Mucosa of descending colon (tissue), 3 donors: ENCODE results near the gene TAF4. TPM values are rescaled to one million over a fixed set of nuclear protein-coding genes. Genes with fewer than 3 reads are reported as not detected.

ENCODE experiments used
- ATAC-seq: fragments of 200-7000 bp; cut with Tn5 transposase; one replicate; pipeline ENCODE4 v1.9.1; 2020; ENCODE audit warnings: mild to moderate bottlenecking, moderate library complexity
- DNase-seq, 3 donors: peaks; one replicate each; pipeline ENCODE4 v3.0.0-alpha.2; 2020
- H3K36me3 ChIP-seq: fragments of 200-600 bp; one replicate; pipeline ENCODE4 v1.8.0; 2021; ENCODE audit warnings: low read depth, mild to moderate bottlenecking
- H3K4me1 ChIP-seq: fragments of 200-600 bp; one replicate; pipeline ENCODE4 v1.8.0; 2021; ENCODE audit warnings: low read depth, mild to moderate bottlenecking
- H3K4me3 ChIP-seq: fragments of 200-600 bp; one replicate; pipeline ENCODE4 v1.8.0; 2021; ENCODE audit warnings: mild to moderate bottlenecking
- H3K9me3 ChIP-seq: fragments of 200-600 bp; one replicate; pipeline ENCODE4 v1.8.0; 2021; ENCODE audit warnings: mild to moderate bottlenecking
- intact Hi-C, 2 donors: fragments of 100-400 bp; cut with DNase I in 1 of 2; cut with micrococcal nuclease in 1 of 2; formaldehyde crosslinking; loops; one replicate each; pipeline versions ENCODE4 v1.11.0 to v1.11.1; 2022; cut with DNase I, micrococcal nuclease
- total RNA-seq, 3 donors: library from RNA; stranded (reverse); fragmentation: NEBNext Ultra II Directional in 2 of 3; extraction: Animal tissue kit (Norgen Biotek cat#: 25700) in 2 of 3; gene quantifications; one replicate each; pipeline versions ENCODE4 v1.2.1 to v1.2.4, GENCODE V29; 2021 to 2023
- TF ChIP-seq, protein P1 (sequence below): fragments of 200-600 bp; IDR thresholded peaks from one replicate; pipeline ENCODE4 v1.8.0; 2022; ENCODE audit warnings: antibody characterized with exemption, mild to moderate bottlenecking
- donor health status: DM: no; HTN: no; CAD: no; lungs with moderate emphysema.
- donor health status: DM: no; HTN: no; CAD: no.
- donor health status: DM: no; HTN: yes; CAD: no.

The TAF4 gene
- total RNA-seq, 3 donors from 2014 or later, result 23.8 to 28.3 (median 27.5) TPM

GRCh38 chr20:61958773-61959700 is 106.6 kb downstream of the TAF4 start:
- Histone ChIP-seq H3K4me1 (no peaks in the 10 kb centered on the region), H3K36me3 (no peaks in the 10 kb centered on the region), H3K9me3 (no peaks in the 10 kb centered on the region), H3K4me3 (no peak overlapping the region)
- intact Hi-C loops, result no loop called here
- DNase-seq, result peak in 2 of 3 donors; percentile 3 to 8
- ATAC-seq, result no peak
- TF ChIP-seq, protein P1, sequence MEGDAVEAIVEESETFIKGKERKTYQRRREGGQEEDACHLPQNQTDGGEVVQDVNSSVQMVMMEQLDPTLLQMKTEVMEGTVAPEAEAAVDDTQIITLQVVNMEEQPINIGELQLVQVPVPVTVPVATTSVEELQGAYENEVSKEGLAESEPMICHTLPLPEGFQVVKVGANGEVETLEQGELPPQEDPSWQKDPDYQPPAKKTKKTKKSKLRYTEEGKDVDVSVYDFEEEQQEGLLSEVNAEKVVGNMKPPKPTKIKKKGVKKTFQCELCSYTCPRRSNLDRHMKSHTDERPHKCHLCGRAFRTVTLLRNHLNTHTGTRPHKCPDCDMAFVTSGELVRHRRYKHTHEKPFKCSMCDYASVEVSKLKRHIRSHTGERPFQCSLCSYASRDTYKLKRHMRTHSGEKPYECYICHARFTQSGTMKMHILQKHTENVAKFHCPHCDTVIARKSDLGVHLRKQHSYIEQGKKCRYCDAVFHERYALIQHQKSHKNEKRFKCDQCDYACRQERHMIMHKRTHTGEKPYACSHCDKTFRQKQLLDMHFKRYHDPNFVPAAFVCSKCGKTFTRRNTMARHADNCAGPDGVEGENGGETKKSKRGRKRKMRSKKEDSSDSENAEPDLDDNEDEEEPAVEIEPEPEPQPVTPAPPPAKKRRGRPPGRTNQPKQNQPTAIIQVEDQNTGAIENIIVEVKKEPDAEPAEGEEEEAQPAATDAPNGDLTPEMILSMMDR, result no peak

DNA sequence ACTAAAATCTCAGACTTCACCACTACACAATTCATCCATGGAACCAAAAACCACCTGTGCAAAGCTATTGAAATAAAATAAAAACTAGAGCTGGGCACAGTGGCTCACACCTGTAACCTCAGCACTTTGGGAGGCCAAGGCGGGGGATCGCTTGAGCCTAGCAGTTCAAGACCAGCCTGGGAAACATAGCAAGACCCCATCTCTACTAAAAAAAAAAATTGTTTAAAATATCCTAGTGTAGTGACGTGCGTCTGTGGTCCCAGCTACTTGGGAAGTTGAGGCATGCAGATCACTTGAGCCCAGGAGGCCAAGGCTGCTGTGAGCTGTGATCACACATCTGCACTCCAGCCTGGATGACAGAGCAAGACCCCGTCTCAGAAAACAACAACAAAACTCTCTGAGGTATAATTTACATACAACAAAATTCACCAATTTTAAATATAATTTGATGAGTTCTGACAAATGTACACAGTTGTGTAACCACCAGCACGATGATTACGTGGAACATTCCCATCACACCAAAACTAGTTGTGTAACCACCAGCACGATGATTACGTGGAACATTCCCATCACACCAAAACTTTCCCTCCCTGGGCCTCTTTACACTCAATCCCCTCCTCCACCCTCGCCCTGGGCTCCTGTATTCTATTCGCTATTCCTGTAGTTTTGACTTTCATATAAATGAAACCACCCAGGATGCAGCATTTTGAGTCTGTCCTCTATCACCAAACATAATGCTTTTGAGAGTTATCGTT is 107.5 kb downstream of the TAF4 start:
- intact Hi-C loops, result no loop called here
- DNase-seq, result peak in 1 of 3 donors; percentile 7
- Histone ChIP-seq H3K9me3 (no peaks in the 10 kb centered on the region), H3K4me1 (no peaks in the 10 kb centered on the region), H3K36me3 (no peaks in the 10 kb centered on the region), H3K4me3 (no peak overlapping the region)
- TF ChIP-seq, protein P1, result no peak
- ATAC-seq, result no peak

DNA sequence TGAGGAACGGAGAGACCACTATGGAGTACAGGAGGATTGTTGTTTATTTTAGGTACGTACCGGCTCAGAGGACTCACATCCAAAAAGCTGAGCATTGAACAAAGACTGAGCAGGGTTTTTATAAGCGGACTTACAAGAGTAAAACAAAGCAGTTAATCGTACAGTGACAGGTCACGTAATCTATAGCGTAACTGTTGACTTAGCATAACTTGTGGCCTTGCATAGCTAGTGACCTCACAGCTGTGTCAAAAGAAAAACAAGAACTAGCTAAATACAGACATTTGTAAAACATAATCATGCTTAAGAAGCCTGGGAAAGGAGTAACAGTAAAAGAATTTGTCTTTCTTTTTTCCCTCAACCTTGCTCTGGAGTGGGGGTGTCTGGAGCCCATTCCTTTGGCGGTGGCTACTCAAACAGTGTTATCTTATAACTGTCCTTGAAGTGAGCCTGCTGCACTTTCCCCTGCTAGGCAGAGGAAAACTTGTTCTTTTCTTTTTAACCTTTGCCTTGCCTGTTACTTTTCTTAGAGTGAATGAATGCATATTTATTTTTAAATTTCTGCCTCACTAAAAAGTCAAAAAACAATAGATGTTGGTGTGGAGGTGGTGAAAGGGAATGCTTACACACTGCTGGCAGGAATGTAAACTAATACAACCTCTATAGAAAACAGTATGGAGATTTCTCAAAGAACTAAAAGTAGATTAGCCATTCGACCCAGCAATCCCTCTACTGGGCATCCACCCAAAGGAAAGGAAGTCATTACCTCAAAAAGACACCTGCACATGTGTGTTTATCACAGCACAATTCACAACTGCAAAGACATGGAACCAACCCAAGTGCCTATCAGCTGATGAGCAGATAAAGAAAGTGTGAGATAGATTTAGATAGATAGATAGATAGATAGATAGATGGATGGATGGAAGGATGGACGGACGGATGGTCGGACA is 109.0 kb downstream of the TAF4 start:
- ATAC-seq (no peak), DNase-seq (no peak)
- H3K9me3 ChIP-seq, result no peaks in the 10 kb centered on the region
- no peaks in the 10 kb centered on the region for H3K36me3 ChIP-seq
- H3K4me3 ChIP-seq, result no peak overlapping the region
- H3K4me1 ChIP-seq, result no peaks in the 10 kb centered on the region
- TF ChIP-seq, protein P1, result no peak
- intact Hi-C loops, result no loop called here

- no peaks in the 10 kb centered on the region for H3K4me1 ChIP-seq
- TF ChIP-seq, protein P1, result no peak
- H3K4me3 ChIP-seq, result no peak overlapping the region
- H3K36me3 ChIP-seq, result no peaks in the 10 kb centered on the region
- H3K9me3 ChIP-seq, result no peaks in the 10 kb centered on the region
- DNase-seq, result no peak
- intact Hi-C loops, result no loop called here
- no peak for ATAC-seq
These were observed 109.8 kb downstream of the TAF4 start for GRCh38 chr20:61955668-61956395.
